Stimulated activated effector memory CD8-positive, alpha-beta T cell treated with anti-CD3 and anti-CD28 coated beads, Interleukin-12 subunit alpha, Interleukin-12 subunit beta, amount 100 ng/mL, for 72 hours (primary cell): Measurements from ENCODE around the gene GLRX.
"Not testable (repeated sequence)": the region's sequence is repeated elsewhere in the genome, so short reads cannot be mapped to it uniquely, and the experiment has no call there.

Experiments used
- ATAC-seq: fragments of 150-1000 bp; cut with Tn5 transposase; 2 replicates; pipeline ENCODE4 v1.10.0; 2021
- DNase-seq, 2 donors: peaks; one replicate each; pipeline ENCODE4 v3.0.0; 2021 to 2022; ENCODE audit warnings: low spot score in 2 of 2
- H3K27ac Mint-ChIP-seq: one replicate; pipeline ENCODE4 v1.8.0; 2022; ENCODE audit warnings: mild to moderate bottlenecking, mixed read lengths
- H3K36me3 Mint-ChIP-seq: one replicate; pipeline ENCODE4 v1.8.0; 2022; ENCODE audit warnings: mild to moderate bottlenecking, mixed read lengths
- H3K4me1 Mint-ChIP-seq: one replicate; pipeline ENCODE4 v1.8.0; 2022; ENCODE audit warnings: mixed read lengths
- H3K4me3 Mint-ChIP-seq: one replicate; pipeline ENCODE4 v1.8.0; 2022; ENCODE audit warnings: mild to moderate bottlenecking, mixed read lengths
- H3K9me3 Mint-ChIP-seq: one replicate; pipeline ENCODE4 v1.8.0; 2022; ENCODE audit warnings: mixed read lengths

GLRX gene

GRCh38 chr5:95858661-95859595 is 36.4 kb upstream of the GLRX start:
- peak; percentile 92 to 96 for DNase-seq
- H3K9me3 Mint-ChIP-seq, result no peaks in the 10 kb centered on the region
- H3K4me1 Mint-ChIP-seq, result peaks cover 47% of the 10 kb centered on the region
- peak overlapping the region; percentile 33 for H3K27ac Mint-ChIP-seq
- peak; percentile 100 for ATAC-seq
- H3K36me3 Mint-ChIP-seq, result peaks cover 11% of the 10 kb centered on the region
- H3K4me3 Mint-ChIP-seq, result peak overlapping the region; percentile 40

GRCh38 chr5:95858023-95858461 is 35.5 kb upstream of the GLRX start:
- H3K27ac Mint-ChIP-seq, result peak overlapping the region; percentile 33
- ATAC-seq (no peak), DNase-seq (no peak)
- H3K36me3 Mint-ChIP-seq, result peaks cover 11% of the 10 kb centered on the region
- peaks cover 46% of the 10 kb centered on the region for H3K4me1 Mint-ChIP-seq
- H3K4me3 Mint-ChIP-seq, result peak overlapping the region; percentile 40
- no peaks in the 10 kb centered on the region for H3K9me3 Mint-ChIP-seq

GRCh38 chr5:95857185-95857945 is 34.8 kb upstream of the GLRX start:
- no peak overlapping the region for H3K27ac Mint-ChIP-seq
- DNase-seq (no peak), ATAC-seq (no peak)
- H3K4me3 Mint-ChIP-seq, result no peak overlapping the region
- peaks cover 8% of the 10 kb centered on the region for H3K36me3 Mint-ChIP-seq
- H3K4me1 Mint-ChIP-seq, result peaks cover 39% of the 10 kb centered on the region
- H3K9me3 Mint-ChIP-seq, result no peaks in the 10 kb centered on the region

- no peaks in the 10 kb centered on the region for H3K9me3 Mint-ChIP-seq
- H3K36me3 Mint-ChIP-seq, result peaks cover 5% of the 10 kb centered on the region
- DNase-seq, result no peak
- no peak overlapping the region for H3K27ac Mint-ChIP-seq
- no peak for ATAC-seq
- H3K4me1 Mint-ChIP-seq, result peaks cover 31% of the 10 kb centered on the region
- H3K4me3 Mint-ChIP-seq, result no peak overlapping the region
Measured at GRCh38 chr5:95856501-95856981, 34.0 kb upstream of the GLRX start.

- ATAC-seq, result no peak
- Mint-ChIP-seq H3K27ac (no peak overlapping the region), H3K4me1 (peaks cover 10% of the 10 kb centered on the region)
Measured at GRCh38 chr5:95853490-95853889, 31.0 kb upstream of the GLRX start.

GRCh38 chr5:95852567-95852966 is 30.0 kb upstream of the GLRX start:
- ATAC-seq (no peak), DNase-seq (no peak)
- Mint-ChIP-seq H3K9me3 (no peaks in the 10 kb centered on the region), H3K27ac (no peak overlapping the region), H3K36me3 (no peaks in the 10 kb centered on the region), H3K4me1 (peaks cover 5% of the 10 kb centered on the region), H3K4me3 (no peak overlapping the region)

More at GRCh38 chr5:95853490-95853889, 31.0 kb upstream of the GLRX start:
- H3K36me3 Mint-ChIP-seq, result peaks cover under 1% of the 10 kb centered on the region
- no peak overlapping the region for H3K4me3 Mint-ChIP-seq
- no peak for DNase-seq
- H3K9me3 Mint-ChIP-seq, result no peaks in the 10 kb centered on the region

GRCh38 chr5:95851141-95851540 is 28.6 kb upstream of the GLRX start:
- H3K36me3 Mint-ChIP-seq, H3K4me3 Mint-ChIP-seq, ATAC-seq, DNase-seq, H3K4me1 Mint-ChIP-seq, H3K27ac Mint-ChIP-seq, H3K9me3 Mint-ChIP-seq: not testable (repeated sequence)

- Mint-ChIP-seq H3K27ac (no peak overlapping the region), H3K36me3 (no peaks in the 10 kb centered on the region), H3K9me3 (no peaks in the 10 kb centered on the region), H3K4me1 (peaks cover 5% of the 10 kb centered on the region), H3K4me3 (no peak overlapping the region)
- ATAC-seq, result peak; percentile 51
- no peak for DNase-seq
Measured at GRCh38 chr5:95850391-95850894, 27.9 kb upstream of the GLRX start.

- no peak overlapping the region for H3K4me3 Mint-ChIP-seq
- peaks cover 5% of the 10 kb centered on the region for H3K4me1 Mint-ChIP-seq
- no peak for DNase-seq
- ATAC-seq, result no peak
- H3K36me3 Mint-ChIP-seq, result no peaks in the 10 kb centered on the region
- no peaks in the 10 kb centered on the region for H3K9me3 Mint-ChIP-seq
- H3K27ac Mint-ChIP-seq, result no peak overlapping the region
Measured at GRCh38 chr5:95848701-95849100, 26.2 kb upstream of the GLRX start.

GRCh38 chr5:95847261-95847592 is 24.7 kb upstream of the GLRX start:
- ATAC-seq (no peak), DNase-seq (no peak)
- no peaks in the 10 kb centered on the region for H3K9me3 Mint-ChIP-seq
- no peak overlapping the region for H3K27ac Mint-ChIP-seq
- H3K4me1 Mint-ChIP-seq, result peaks cover 19% of the 10 kb centered on the region
- no peak overlapping the region for H3K4me3 Mint-ChIP-seq
- H3K36me3 Mint-ChIP-seq, result peaks cover 8% of the 10 kb centered on the region

GRCh38 chr5:95846554-95847260 is 24.2 kb upstream of the GLRX start:
- peak; percentile 43 for ATAC-seq
- Mint-ChIP-seq H3K27ac (no peak overlapping the region), H3K9me3 (no peaks in the 10 kb centered on the region), H3K4me1 (peaks cover 21% of the 10 kb centered on the region), H3K36me3 (peaks cover 8% of the 10 kb centered on the region), H3K4me3 (no peak overlapping the region)
- peak; percentile 35 to 76 for DNase-seq

GRCh38 chr5:95845391-95845790 is 22.9 kb upstream of the GLRX start:
- Mint-ChIP-seq H3K4me3 (no peak overlapping the region), H3K9me3 (no peaks in the 10 kb centered on the region), H3K36me3 (peaks cover 8% of the 10 kb centered on the region), H3K27ac (no peak overlapping the region), H3K4me1 (peaks cover 17% of the 10 kb centered on the region)
- ATAC-seq (no peak), DNase-seq (no peak)

- Mint-ChIP-seq H3K27ac (peak overlapping the region; percentile 95), H3K4me1 (peaks cover 17% of the 10 kb centered on the region), H3K4me3 (peak overlapping the region; percentile 31), H3K36me3 (peaks cover 8% of the 10 kb centered on the region), H3K9me3 (no peaks in the 10 kb centered on the region)
- DNase-seq (no peak), ATAC-seq (no peak)
Measured at GRCh38 chr5:95843733-95844223, 21.3 kb upstream of the GLRX start.

- Mint-ChIP-seq H3K4me1 (peaks cover 17% of the 10 kb centered on the region), H3K27ac (peak overlapping the region; percentile 95), H3K4me3 (peak overlapping the region; percentile 31), H3K9me3 (no peaks in the 10 kb centered on the region), H3K36me3 (peaks cover 8% of the 10 kb centered on the region)
- ATAC-seq, result peak; percentile 93
- DNase-seq, result peak; percentile 41 to 83
Measured at GRCh38 chr5:95842854-95843544, 20.5 kb upstream of the GLRX start.
